ENCODE results near the gene NR2F2.

Gene NR2F2

GRCh38 chr15:96320703-96321638 lies 9.5 kb upstream of the NR2F2 start:
- DNase-seq = no peak

- DNase-seq = no peak
Measured at GRCh38 chr15:96321639-96322535, 8.6 kb upstream of the NR2F2 start.

- no peak for DNase-seq
Measured at GRCh38 chr15:96322536-96323318, 7.8 kb upstream of the NR2F2 start.

- DNase-seq = no peak
Measured at GRCh38 chr15:96323319-96324145, 7.0 kb upstream of the NR2F2 start.

GRCh38 chr15:96324192-96324895 lies 6.2 kb upstream of the NR2F2 start:
- DNase-seq = no peak

GRCh38 chr15:96324940-96325540 lies 5.5 kb upstream of the NR2F2 start:
- DNase-seq = no peak

- DNase-seq = no peak
Measured at GRCh38 chr15:96325541-96326327, 4.8 kb upstream of the NR2F2 start.

GRCh38 chr15:96326328-96327154 lies 4.0 kb upstream of the NR2F2 start:
- DNase-seq = no peak

- peak; percentile 15 for DNase-seq
Measured at GRCh38 chr15:96327155-96327741, 3.3 kb upstream of the NR2F2 start.

- DNase-seq = no peak
Measured at GRCh38 chr15:96328181-96328876, 2.2 kb upstream of the NR2F2 start.

GRCh38 chr15:96328877-96329195 lies 1.7 kb upstream of the NR2F2 start:
- no peak for DNase-seq

- DNase-seq = no peak
Measured at GRCh38 chr15:96329403-96329981, 1.0 kb upstream of the NR2F2 start.

GRCh38 chr15:96330064-96330449 lies 443 bp upstream of the NR2F2 start:
- DNase-seq = peak; percentile 60

GRCh38 chr15:96331144-96331944 lies 844 bp downstream of the NR2F2 start:
- DNase-seq = no peak

GRCh38 chr15:96331945-96332636 lies 1.6 kb downstream of the NR2F2 start:
- DNase-seq = peak; percentile 28

GRCh38 chr15:96332637-96333121 lies 2.2 kb downstream of the NR2F2 start:
- DNase-seq = no peak

Data from NCI-H774 (cell line).